Right lobe of liver (tissue), 4 donors: Measurements from ENCODE around the gene DLG4.

ENCODE experiments used
- POLR2A ChIP-seq: fragments of 450-650 bp; IDR thresholded peaks from one replicate; pipeline ENCODE4 v1.6.1; 2017; ENCODE audit warnings: antibody characterized with exemption, mild to moderate bottlenecking
- TF ChIP-seq, protein P1 (sequence below), 4 donors: fragments of 200-600 bp in 3 of 4; fragments of 450-650 bp in 1 of 4; IDR thresholded peaks; one replicate each; pipeline versions ENCODE4 v1.5.1 to v1.8.0; 2016 to 2022; ENCODE audit warnings: antibody characterized with exemption in 4 of 4, mild to moderate bottlenecking in 2 of 4
- donor health status: DM: no; HTN: no; CAD: no.
- donor health status: DM: no; HTN: no; CAD: no.
- donor health status: DM: no; HTN: yes; CAD: no.

GRCh38 chr17:7219812-7220592 lies at the start of gene DLG4, which contains the start of gene ACADVL:
- TF ChIP-seq, protein P1, sequence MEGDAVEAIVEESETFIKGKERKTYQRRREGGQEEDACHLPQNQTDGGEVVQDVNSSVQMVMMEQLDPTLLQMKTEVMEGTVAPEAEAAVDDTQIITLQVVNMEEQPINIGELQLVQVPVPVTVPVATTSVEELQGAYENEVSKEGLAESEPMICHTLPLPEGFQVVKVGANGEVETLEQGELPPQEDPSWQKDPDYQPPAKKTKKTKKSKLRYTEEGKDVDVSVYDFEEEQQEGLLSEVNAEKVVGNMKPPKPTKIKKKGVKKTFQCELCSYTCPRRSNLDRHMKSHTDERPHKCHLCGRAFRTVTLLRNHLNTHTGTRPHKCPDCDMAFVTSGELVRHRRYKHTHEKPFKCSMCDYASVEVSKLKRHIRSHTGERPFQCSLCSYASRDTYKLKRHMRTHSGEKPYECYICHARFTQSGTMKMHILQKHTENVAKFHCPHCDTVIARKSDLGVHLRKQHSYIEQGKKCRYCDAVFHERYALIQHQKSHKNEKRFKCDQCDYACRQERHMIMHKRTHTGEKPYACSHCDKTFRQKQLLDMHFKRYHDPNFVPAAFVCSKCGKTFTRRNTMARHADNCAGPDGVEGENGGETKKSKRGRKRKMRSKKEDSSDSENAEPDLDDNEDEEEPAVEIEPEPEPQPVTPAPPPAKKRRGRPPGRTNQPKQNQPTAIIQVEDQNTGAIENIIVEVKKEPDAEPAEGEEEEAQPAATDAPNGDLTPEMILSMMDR (IDR thresholded peaks at IDR 0.05), result no peak
- peak; percentile 98 for TF ChIP-seq POLR2A
